Measurements from ENCODE around the gene HNRNPL. TPM values are rescaled to one million over a fixed set of nuclear protein-coding genes. Genes with fewer than 3 reads are reported as not detected.
A peak's percentile ranks its signal among the peaks of the same experiment; 100 is the strongest.

HNRNPL gene
- total and polyA plus RNA-seq, 9 of the 15 experiments (the other 6 are each of a cell fraction or from before 2014, with no cell fraction given): 39.5 to 610 (median 299) TPM

- TF ChIP-seq ZBTB11 (CRISPR knock-in tag; IDR thresholded peaks at IDR 0.05): no peak; a peak in 1 of 6 replicates
- TF ChIP-seq ZNF41 (CRISPR knock-in tag; conservative IDR thresholded peaks at IDR 0.05): no peak
- TF ChIP-seq RCOR1 (IDR thresholded peaks at IDR 0.05; ENCODE audit: borderline replicate concordance in 1 of 2, low read depth in 2 of 2, low read length in 2 of 2): no peak
- TF ChIP-seq TAF9B (IDR thresholded peaks at IDR 0.05; ENCODE audit: partially characterized antibody): no peak
- TF ChIP-seq ZNF707 (CRISPR knock-in tag; conservative IDR thresholded peaks at IDR 0.05): no peak
- no peak for TF ChIP-seq ZNF436 (CRISPR knock-in tag; IDR thresholded peaks at IDR 0.05)
- TF ChIP-seq HDAC6 (IDR thresholded peaks at IDR 0.05; ENCODE audit: low read depth, low read length): no peak
- no peak for TF ChIP-seq HNRNPUL1 (IDR thresholded peaks at IDR 0.05; ENCODE audit: low read length)
- no peak for TF ChIP-seq IRF1 (CRISPR knock-in tag; IDR thresholded peaks at IDR 0.05; ENCODE audit: borderline replicate concordance)
- no peak for TF ChIP-seq TCF3 (CRISPR knock-in tag; IDR thresholded peaks at IDR 0.05)
- no peak for TF ChIP-seq MEIS2 (IDR thresholded peaks at IDR 0.05; ENCODE audit: partially characterized antibody)
- TF ChIP-seq HNRNPLL (IDR thresholded peaks at IDR 0.05; ENCODE audit: low read depth, low read length, poor library complexity, severe bottlenecking): peak; percentile 36
- no peak for TF ChIP-seq FOXJ3 (CRISPR knock-in tag; IDR thresholded peaks at IDR 0.05)
- peak; percentile 61 for TF ChIP-seq SAP30 (IDR thresholded peaks at IDR 0.05; ENCODE audit: borderline replicate concordance, insufficient read depth, low read depth, low read length, poor library complexity, severe bottlenecking)
- no peak for TF ChIP-seq TARDBP (IDR thresholded peaks at IDR 0.05)
- TF ChIP-seq VEZF1 (CRISPR knock-in tag; IDR thresholded peaks at IDR 0.05): peak; percentile 95
- no peak for TF ChIP-seq MYNN (IDR thresholded peaks at IDR 0.05)
- no peak for TF ChIP-seq MYNN (CRISPR knock-in tag; IDR thresholded peaks at IDR 0.05)
- TF ChIP-seq MIER1 (IDR thresholded peaks at IDR 0.05; ENCODE audit: low read depth): no peak
- no peak for TF ChIP-seq MYC (IDR thresholded peaks at IDR 0.05; ENCODE audit: low read depth, low read length)
- TF ChIP-seq MYC (CRISPR knock-in tag; IDR thresholded peaks at IDR 0.05; ENCODE audit: borderline replicate concordance, low read depth): no peak
- TF ChIP-seq CAMTA2 (CRISPR knock-in tag; conservative IDR thresholded peaks at IDR 0.05): no peak
- no peak for TF ChIP-seq CREB1 (IDR thresholded peaks at IDR 0.05)
- TF ChIP-seq CREB1 (CRISPR knock-in tag; IDR thresholded peaks at IDR 0.05): 0 out of 2 replicates have a peak, but pooled peaks have one; percentile 13
Observed at GRCh38 chr19:38852231-38853044, 2.7 kb upstream of the HNRNPL start (continued).
